Activated CD8-positive, alpha-beta T cell treated with anti-CD3 and anti-CD28 coated beads for 36 hours (primary cell): ENCODE data around the gene PCYT1A. TPM values are rescaled to one million over a fixed set of nuclear protein-coding genes. Genes with fewer than 3 reads are reported as not detected.
A peak's percentile ranks its signal among the peaks of the same experiment; 100 is the strongest.

Experiments used
- ATAC-seq: fragments of 200-7000 bp; cut with Tn5 transposase; one replicate; pipeline ENCODE4 v1.10.0; 2021; ENCODE audit warnings: mild to moderate bottlenecking, moderate library complexity
- CTCF ChIA-PET: fragments of 350-600 bp; sonication (Branson Sonifier 250); formaldehyde crosslinking; loops from one replicate; lab custom pipeline; 2021; ENCODE audit warnings: antibody characterized with exemption; lab: Charles Lee
- POLR2A ChIA-PET: fragments of 350-600 bp; sonication (Branson Sonifier 250); formaldehyde crosslinking; loops from one replicate; lab custom pipeline; 2021; ENCODE audit warnings: antibody characterized with exemption; lab: Charles Lee
- DNase-seq: peaks from one replicate; pipeline ENCODE4 v3.0.0-alpha.2; 2020
- H3K27ac Mint-ChIP-seq: one replicate; pipeline ENCODE4 v1.8.0; 2021; ENCODE audit warnings: mild to moderate bottlenecking, mixed read lengths
- H3K27me3 Mint-ChIP-seq: one replicate; pipeline ENCODE4 v1.8.0; 2021; ENCODE audit warnings: mixed read lengths
- H3K36me3 Mint-ChIP-seq: one replicate; pipeline ENCODE4 v1.8.0; 2021; ENCODE audit warnings: low read depth, mixed read lengths
- H3K4me1 Mint-ChIP-seq: one replicate; pipeline ENCODE4 v1.8.0; 2021; ENCODE audit warnings: low read depth, mixed read lengths
- H3K4me3 Mint-ChIP-seq: one replicate; pipeline ENCODE4 v1.8.0; 2021; ENCODE audit warnings: mild to moderate bottlenecking, moderate library complexity, mixed read lengths
- H3K9me3 Mint-ChIP-seq: one replicate; pipeline ENCODE4 v1.8.0; 2021; ENCODE audit warnings: mixed read lengths
- intact Hi-C: fragments of 100-400 bp; cut with micrococcal nuclease; formaldehyde crosslinking; loops from one replicate; pipeline ENCODE4 v1.10.0; 2022
- total RNA-seq, 2 experiments: library from RNA; stranded (reverse); gene quantifications; one replicate each; pipeline ENCODE4 v1.2.3, GENCODE V29; 2021
- TF ChIP-seq, protein P1 (sequence below): fragments of 200-600 bp; IDR thresholded peaks from one replicate; pipeline ENCODE4 v1.8.0; 2022; ENCODE audit warnings: antibody characterized with exemption, mild to moderate bottlenecking

The PCYT1A gene
- total RNA-seq, 2 experiments from 2014 or later: 31.0 to 33.7 TPM

GRCh38 chr3:196220991-196221390 lies 66.5 kb downstream of the PCYT1A start:
- ATAC-seq: no peak
- Mint-ChIP-seq H3K27ac (no peak overlapping the region), H3K4me3 (no peak overlapping the region), H3K9me3 (no peaks in the 10 kb centered on the region), H3K4me1 (peaks cover 17% of the 10 kb centered on the region), H3K27me3 (peaks cover 3% of the 10 kb centered on the region), H3K36me3 (no peaks in the 10 kb centered on the region)
- CTCF ChIA-PET: interaction anchor here (0.5 kb wide), 1 partner anchor 50 kb away, joined by 3 read pairs; no protein-coding TSS in a partner anchor
- no peak for DNase-seq
- TF ChIP-seq, protein P1, sequence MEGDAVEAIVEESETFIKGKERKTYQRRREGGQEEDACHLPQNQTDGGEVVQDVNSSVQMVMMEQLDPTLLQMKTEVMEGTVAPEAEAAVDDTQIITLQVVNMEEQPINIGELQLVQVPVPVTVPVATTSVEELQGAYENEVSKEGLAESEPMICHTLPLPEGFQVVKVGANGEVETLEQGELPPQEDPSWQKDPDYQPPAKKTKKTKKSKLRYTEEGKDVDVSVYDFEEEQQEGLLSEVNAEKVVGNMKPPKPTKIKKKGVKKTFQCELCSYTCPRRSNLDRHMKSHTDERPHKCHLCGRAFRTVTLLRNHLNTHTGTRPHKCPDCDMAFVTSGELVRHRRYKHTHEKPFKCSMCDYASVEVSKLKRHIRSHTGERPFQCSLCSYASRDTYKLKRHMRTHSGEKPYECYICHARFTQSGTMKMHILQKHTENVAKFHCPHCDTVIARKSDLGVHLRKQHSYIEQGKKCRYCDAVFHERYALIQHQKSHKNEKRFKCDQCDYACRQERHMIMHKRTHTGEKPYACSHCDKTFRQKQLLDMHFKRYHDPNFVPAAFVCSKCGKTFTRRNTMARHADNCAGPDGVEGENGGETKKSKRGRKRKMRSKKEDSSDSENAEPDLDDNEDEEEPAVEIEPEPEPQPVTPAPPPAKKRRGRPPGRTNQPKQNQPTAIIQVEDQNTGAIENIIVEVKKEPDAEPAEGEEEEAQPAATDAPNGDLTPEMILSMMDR: no peak
- POLR2A ChIA-PET: no interaction called here
- intact Hi-C loops: no loop called here

DNA sequence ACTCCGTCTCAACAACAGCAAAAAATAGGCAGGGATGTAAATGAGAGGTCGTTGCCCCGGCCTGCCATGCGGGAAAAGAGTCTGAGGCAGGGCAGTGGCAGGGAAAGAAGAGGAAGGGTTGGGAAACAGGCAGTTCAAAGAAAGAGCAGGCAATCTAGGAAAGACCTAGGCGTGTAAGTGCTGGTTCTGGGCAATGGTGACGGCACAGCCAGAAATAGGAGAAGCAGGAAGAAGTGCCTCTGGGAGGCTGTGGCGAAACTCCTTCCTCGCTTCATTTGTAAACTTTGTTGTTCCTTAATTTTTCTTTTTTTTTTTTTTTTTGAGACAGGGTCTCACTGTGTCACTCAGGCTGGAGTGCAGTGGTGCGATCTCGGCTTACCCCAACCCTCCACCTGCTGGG lies 66.9 kb downstream of the PCYT1A start:
- peaks cover 17% of the 10 kb centered on the region for H3K4me1 Mint-ChIP-seq
- ChIA-PET CTCF (interaction anchor here (0.5 kb wide), 1 partner anchor 50 kb away, joined by 3 read pairs; no protein-coding TSS in a partner anchor), POLR2A (no interaction called here)
- TF ChIP-seq, protein P1: no peak
- DNase-seq (no peak), ATAC-seq (no peak)
- no peaks in the 10 kb centered on the region for H3K9me3 Mint-ChIP-seq
- H3K4me3 Mint-ChIP-seq: no peak overlapping the region
- H3K27ac Mint-ChIP-seq: peak overlapping the region; percentile 52
- H3K36me3 Mint-ChIP-seq: no peaks in the 10 kb centered on the region
- H3K27me3 Mint-ChIP-seq: peaks cover 3% of the 10 kb centered on the region
- intact Hi-C loops: no loop called here

GRCh38 chr3:196219970-196220311 lies 67.6 kb downstream of the PCYT1A start:
- no peaks in the 10 kb centered on the region for H3K36me3 Mint-ChIP-seq
- ChIA-PET POLR2A (interaction anchor here (0.9 kb wide), 1 partner anchor 147 kb away, joined by 3 read pairs; no protein-coding TSS in a partner anchor), CTCF (interaction anchor here (2.0 kb wide), 1 partner anchor 197 kb away, joined by 5 read pairs; no protein-coding TSS in a partner anchor)
- no peak for DNase-seq
- ATAC-seq: no peak
- H3K27ac Mint-ChIP-seq: peak overlapping the region; percentile 76
- TF ChIP-seq, protein P1: no peak
- peaks cover 17% of the 10 kb centered on the region for H3K4me1 Mint-ChIP-seq
- no peaks in the 10 kb centered on the region for H3K9me3 Mint-ChIP-seq
- no peaks in the 10 kb centered on the region for H3K27me3 Mint-ChIP-seq
- intact Hi-C loops: no loop called here
- no peak overlapping the region for H3K4me3 Mint-ChIP-seq

GRCh38 chr3:196219194-196219969 lies 68.1 kb downstream of the PCYT1A start:
- intact Hi-C loops: no loop called here
- H3K36me3 Mint-ChIP-seq: no peaks in the 10 kb centered on the region
- DNase-seq: peak; percentile 88
- peak overlapping the region; percentile 57 for H3K4me3 Mint-ChIP-seq
- H3K27me3 Mint-ChIP-seq: no peaks in the 10 kb centered on the region
- ATAC-seq: peak; percentile 97
- TF ChIP-seq, protein P1: no peak
- POLR2A ChIA-PET: interaction anchor here (0.7 to 1.1 kb wide), 6 partner anchors 8 to 785 kb away, joined by 3 to 4 read pairs (median 3); no protein-coding TSS in a partner anchor
- H3K9me3 Mint-ChIP-seq: no peaks in the 10 kb centered on the region
- H3K27ac Mint-ChIP-seq: peak overlapping the region; percentile 76
- CTCF ChIA-PET: interaction anchor here (0.6 to 2.3 kb wide), 6 partner anchors 12 to 532 kb away, joined by 3 to 8 read pairs (median 3); no protein-coding TSS in a partner anchor
- peaks cover 17% of the 10 kb centered on the region for H3K4me1 Mint-ChIP-seq
